ENCODE data around the gene SPEG.

GRCh38 chr2:219426068-219426443, 8.6 kb upstream of the SPEG start:
- TF ChIP-seq EZH2phosphoT487 (IDR thresholded peaks at IDR 0.05; ENCODE audit: borderline replicate concordance, low read depth, low read length), result no peak
- TF ChIP-seq CTCF (conservative IDR thresholded peaks at IDR 0.05; ENCODE audit: low read length), result no peak
